B cell (primary cell): ENCODE measurements around the gene ZFR2.

Source experiments
- EZH2 ChIP-seq: IDR thresholded peaks from 2 replicates; pipeline ENCODE4 v1.6.1; 2012; ENCODE audit warnings: borderline replicate concordance, low read depth, mild to moderate bottlenecking, moderate library complexity, low read length; ENCODE audit not compliant: insufficient read depth, poor library complexity, severe bottlenecking
- TF ChIP-seq, protein P1 (sequence below): fragments of 200-600 bp; IDR thresholded peaks from one replicate; pipeline ENCODE4 v1.8.0; 2022; ENCODE audit warnings: antibody characterized with exemption, mild to moderate bottlenecking

DNA sequence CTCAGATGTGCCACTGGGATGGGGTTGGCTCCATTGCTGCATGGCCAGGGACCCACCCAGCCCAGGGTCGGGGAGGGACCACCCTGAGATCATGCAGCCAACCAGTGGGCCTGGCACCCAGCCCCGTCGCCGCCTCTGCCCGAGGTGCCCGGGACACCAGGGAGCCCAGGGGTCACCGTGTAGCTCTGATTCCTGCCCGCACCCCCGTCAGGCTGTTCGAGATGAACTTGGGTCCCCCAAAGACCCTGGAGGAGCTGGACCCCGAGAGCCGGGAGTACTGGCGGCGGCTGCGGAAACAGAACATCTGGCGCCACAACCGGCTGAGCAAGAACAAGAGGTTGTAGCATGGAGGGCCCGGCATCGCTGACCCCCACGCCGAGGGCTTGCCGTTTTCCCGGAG, 101.8 kb downstream of the ZFR2 start:
- TF ChIP-seq, protein P1, sequence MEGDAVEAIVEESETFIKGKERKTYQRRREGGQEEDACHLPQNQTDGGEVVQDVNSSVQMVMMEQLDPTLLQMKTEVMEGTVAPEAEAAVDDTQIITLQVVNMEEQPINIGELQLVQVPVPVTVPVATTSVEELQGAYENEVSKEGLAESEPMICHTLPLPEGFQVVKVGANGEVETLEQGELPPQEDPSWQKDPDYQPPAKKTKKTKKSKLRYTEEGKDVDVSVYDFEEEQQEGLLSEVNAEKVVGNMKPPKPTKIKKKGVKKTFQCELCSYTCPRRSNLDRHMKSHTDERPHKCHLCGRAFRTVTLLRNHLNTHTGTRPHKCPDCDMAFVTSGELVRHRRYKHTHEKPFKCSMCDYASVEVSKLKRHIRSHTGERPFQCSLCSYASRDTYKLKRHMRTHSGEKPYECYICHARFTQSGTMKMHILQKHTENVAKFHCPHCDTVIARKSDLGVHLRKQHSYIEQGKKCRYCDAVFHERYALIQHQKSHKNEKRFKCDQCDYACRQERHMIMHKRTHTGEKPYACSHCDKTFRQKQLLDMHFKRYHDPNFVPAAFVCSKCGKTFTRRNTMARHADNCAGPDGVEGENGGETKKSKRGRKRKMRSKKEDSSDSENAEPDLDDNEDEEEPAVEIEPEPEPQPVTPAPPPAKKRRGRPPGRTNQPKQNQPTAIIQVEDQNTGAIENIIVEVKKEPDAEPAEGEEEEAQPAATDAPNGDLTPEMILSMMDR = no peak
- no peak for TF ChIP-seq EZH2
